HG03066 (cell line): ENCODE data around the gene COL24A1.

Source experiments
- ATAC-seq: cut with Tn5 transposase; IDR thresholded peaks from one replicate; pipeline ENCODE4 v1.9.1; 2021; ENCODE audit warnings: low read depth; ENCODE audit not compliant: unreplicated experiment

Gene COL24A1

DNA sequence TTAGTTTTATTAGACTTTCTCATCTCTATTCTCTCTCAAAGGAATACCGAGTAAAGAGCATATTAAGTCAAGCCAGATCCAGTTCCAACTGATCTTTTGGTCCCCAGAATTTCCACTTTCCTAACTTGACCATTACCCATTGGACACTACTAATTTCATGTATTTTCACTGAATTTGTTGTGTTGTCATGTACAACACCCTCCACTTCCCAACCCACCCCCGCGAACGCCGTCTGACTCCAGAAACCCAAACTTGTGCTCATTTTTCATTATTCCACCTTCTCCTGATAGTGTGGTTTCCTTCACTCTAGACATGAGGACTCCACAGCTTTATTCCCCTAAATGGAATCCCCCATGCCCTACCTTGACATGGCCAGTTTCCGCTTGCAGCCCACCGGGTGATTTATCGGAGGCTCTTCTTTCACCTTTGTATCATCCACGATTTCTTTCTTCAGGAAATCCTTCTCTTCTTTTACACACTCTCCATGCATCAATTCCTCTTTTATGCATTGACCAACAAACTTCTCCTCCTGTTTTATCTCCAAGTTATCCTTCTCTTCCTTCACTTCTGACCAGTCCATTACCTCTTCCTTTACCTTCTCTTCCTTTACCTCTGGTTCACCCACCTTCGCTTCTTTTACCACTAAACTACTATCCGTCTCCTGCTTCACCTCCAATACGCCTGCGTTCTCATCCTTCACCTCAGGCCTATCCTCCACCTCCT is 449.1 kb downstream of the COL24A1 start:
- no peak for ATAC-seq

GRCh38 chr1:85705940-85706339 is 450.6 kb downstream of the COL24A1 start:
- ATAC-seq, result no peak

- ATAC-seq, result no peak
These were observed 456.1 kb downstream of the COL24A1 start for GRCh38 chr1:85700422-85700821.

- ATAC-seq, result no peak
These were observed 458.7 kb downstream of the COL24A1 start for GRCh38 chr1:85697895-85698294.

DNA sequence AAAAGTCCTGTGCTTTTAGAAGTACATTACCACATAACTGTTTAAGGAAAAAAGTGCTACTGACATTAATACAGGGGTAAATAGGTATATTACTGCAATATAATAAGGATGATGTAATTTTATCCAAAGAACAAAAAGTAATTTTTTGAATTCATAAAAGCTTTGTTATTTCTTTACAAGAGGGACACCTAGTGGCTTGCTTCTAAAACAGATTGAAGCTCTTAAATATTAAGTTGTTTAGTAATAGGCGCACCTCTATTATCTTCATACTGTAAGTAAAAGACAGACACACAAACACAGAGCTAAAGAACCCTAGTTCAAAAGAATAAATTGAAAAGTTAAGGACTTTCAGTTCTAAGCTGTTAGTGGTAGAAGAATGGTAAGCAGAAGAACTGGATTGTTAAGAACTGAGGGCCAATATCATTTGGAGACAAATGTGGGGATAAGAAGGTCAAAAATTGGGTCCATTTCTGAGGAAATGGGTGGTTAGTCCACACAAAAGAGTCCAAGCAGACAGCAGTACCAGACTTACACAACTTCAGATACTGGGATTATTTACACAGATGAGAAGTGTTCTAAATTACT is 463.8 kb downstream of the COL24A1 start:
- ATAC-seq, result no peak

DNA sequence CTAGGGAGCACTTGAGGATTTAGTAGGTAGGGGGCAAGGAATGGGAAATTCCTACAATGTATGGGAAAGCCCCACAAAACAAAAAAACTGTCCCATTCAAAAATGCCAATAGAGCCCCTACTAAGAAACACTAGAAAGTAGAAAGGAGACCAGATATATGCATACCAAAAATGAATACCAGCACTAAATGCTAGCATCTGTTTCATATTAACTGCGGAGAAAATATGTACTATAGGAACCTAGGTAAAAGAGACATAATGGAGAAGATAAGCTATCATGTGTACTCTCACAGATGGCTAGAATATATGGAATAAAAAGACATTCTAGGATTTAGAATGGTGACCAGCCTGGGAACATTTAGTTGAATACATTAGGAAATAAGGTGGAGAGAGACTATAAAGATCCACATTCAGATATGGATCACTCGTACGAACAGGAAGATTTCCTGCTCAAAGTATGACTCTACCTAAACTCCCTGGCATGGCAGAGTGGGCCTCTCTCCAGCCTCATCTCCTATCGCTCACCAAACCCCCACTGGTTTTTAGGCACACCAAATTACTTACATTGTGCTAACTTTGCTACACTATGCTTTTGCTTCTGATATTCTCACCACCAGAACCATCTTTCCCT is 466.7 kb downstream of the COL24A1 start:
- no peak for ATAC-seq

- ATAC-seq, result no peak
These were observed 473.1 kb downstream of the COL24A1 start for GRCh38 chr1:85683292-85684025.

DNA sequence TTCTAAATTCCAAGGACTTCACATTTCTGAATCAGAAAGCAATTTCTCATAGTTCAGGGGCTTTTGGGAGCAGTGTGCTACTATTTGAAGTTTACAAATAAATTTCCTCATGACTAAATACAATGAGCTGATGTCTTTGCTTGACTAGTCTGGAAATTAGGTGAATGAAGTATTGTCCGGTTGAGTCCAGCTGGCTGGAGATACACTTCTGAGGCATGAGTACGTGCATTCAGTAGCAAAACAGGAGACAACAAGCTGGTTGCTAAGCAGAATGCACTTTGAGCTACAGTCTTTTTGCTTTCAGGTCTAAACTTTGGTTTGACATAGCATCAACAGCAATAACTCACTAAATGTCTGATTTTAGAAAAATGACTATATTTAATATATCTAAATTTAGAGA is 475.5 kb downstream of the COL24A1 start:
- ATAC-seq, result no peak
